Skeletal muscle satellite cell (primary cell): Measurements from ENCODE around the gene LAYN.
A peak's percentile ranks its signal among the peaks of the same experiment; 100 is the strongest.

Experiments
- H3K27me3 ChIP-seq: 2 replicates; pipeline ENCODE4 v1.7.0; 2013; ENCODE audit warnings: low read length; ENCODE audit not compliant: control insufficient read depth, insufficient read depth
- H3K36me3 ChIP-seq: 2 replicates; pipeline ENCODE4 v1.7.0; 2013; ENCODE audit warnings: mild to moderate bottlenecking, control low read depth, low read length; ENCODE audit not compliant: insufficient read depth
- H3K4me1 ChIP-seq: 2 replicates; pipeline ENCODE4 v1.7.0; 2013; ENCODE audit warnings: low read length; ENCODE audit not compliant: control insufficient read depth, insufficient read depth
- H3K4me2 ChIP-seq: 2 replicates; pipeline ENCODE4 v1.7.0; 2013; ENCODE audit warnings: mild to moderate bottlenecking, low read length
- H3K4me3 ChIP-seq: 2 replicates; pipeline ENCODE4 v1.7.0; 2013; ENCODE audit warnings: low read length
- H3K9ac ChIP-seq: 2 replicates; pipeline ENCODE4 v1.7.0; 2013; ENCODE audit warnings: mild to moderate bottlenecking, low read depth, low read length, moderate library complexity
- H3K9me3 ChIP-seq: replicated peaks from 2 replicates; pipeline ENCODE4 v1.7.0; 2013; ENCODE audit warnings: mild to moderate bottlenecking, control low read depth, low read length

Gene LAYN

DNA sequence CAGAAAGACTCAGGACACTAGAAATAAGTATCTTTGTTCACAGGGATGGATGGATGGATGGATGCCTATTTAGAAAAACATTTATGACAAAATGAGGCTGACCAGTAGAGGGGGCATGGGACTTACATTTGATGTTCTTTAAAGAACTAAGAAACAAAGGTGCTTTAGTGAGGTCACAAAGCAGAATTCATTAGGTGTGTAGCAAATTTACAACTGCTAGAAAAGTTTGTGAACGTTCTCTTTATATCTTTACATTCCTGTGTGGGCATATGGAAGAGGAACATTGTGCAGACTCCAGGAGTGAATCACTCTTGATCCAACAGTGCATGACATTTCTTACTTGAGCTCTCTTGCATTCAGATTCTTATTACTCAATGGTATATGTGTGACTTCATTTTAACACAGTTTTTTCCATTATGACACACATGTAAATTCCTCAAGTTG lies 45.9 kb downstream of the LAYN start:
- Histone ChIP-seq H3K36me3 (no peaks in the 10 kb centered on the region), H3K9ac (no peak overlapping the region), H3K4me2 (no peak overlapping the region), H3K4me1 (peaks cover 5% of the 10 kb centered on the region), H3K4me3 (no peak overlapping the region), H3K9me3 (no peaks in the 10 kb centered on the region), H3K27me3 (no peaks in the 10 kb centered on the region)

DNA sequence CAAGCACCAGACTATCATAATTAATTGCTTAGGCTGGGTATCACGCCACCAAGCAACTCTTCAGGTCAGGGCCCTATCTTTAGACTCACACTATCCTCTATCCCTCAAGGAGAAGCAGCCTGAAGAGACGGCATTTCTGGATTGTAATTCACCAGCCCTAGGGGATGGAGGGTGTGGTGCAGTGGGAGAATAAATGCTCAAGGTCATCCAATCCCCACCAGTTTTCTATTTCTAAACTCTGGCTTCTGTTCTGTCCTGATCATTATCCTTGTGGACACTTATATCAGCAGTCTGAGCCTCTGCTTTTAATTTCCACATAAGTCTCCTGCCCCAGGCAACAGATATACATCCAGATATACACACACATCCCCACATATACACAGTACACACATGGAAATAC lies 48.6 kb downstream of the LAYN start:
- Histone ChIP-seq H3K36me3 (no peaks in the 10 kb centered on the region), H3K4me2 (no peak overlapping the region), H3K9ac (no peak overlapping the region), H3K4me1 (peaks cover 5% of the 10 kb centered on the region), H3K27me3 (no peaks in the 10 kb centered on the region), H3K9me3 (no peaks in the 10 kb centered on the region), H3K4me3 (no peak overlapping the region)

DNA sequence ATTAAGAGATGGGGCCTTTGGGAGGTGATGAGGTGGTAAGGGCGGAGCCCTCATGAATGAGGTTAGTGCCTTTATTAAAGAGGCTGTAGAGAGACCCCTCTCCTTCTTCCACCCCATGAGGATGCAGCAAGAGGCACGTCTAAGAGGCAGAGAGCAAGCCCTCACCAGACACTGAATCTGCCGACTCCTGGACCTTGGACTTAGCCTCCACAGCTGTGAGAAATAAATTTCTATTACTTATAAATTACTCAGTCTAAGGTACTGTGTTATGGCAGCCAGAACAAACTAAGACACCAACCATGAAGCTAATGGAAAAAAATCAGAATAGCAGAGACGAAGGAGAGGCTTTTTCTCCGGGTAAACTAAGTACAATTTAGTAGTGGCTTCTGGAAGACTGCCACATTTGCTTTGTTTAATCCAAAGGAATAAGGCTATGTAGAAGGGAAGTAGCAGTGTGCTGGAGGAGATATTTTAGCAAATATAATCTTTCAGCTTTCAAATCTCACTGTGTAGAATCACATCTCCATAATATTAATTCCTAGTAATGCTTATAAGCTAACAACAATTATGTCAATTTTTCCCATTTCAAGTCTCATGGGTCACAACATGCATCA lies 49.5 kb downstream of the LAYN start:
- Histone ChIP-seq H3K4me3 (no peak overlapping the region), H3K27me3 (no peaks in the 10 kb centered on the region), H3K9ac (no peak overlapping the region), H3K4me1 (peaks cover 5% of the 10 kb centered on the region), H3K36me3 (no peaks in the 10 kb centered on the region), H3K9me3 (no peaks in the 10 kb centered on the region), H3K4me2 (no peak overlapping the region)

DNA sequence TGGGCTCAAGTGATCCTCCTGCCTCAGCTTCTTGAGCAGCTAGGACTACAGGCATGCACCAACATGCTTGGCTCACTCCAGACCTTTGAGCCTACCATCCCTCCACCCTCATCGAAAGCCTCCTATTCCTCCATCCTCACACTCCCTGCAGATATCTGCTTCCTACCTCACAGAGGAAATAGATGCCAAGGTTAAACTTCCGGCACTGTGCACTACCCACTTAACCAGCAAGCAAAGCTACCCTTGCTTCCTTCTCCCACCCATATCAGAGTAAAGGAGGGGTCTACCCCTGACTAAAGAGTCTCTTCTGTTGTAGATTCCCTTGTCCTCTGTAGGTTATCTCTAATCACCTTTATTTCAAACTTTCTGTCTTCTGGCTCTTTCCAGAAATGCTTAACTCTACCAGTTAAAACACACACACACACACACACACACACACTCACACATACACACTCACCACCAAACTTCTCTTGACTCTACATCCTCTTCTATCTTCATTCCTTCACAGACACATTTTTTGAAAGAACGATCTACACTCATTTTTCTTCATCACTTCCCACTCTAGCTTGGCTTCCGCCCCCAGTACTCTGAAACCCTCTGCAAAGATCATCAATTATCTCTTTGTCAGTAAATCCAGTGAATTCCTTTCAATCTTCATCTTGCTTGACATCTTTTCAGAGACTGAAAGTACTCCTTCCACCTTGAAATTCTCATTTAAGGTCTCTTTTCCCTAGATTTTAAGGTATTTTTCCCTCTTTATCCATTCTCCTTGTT lies 50.9 kb downstream of the LAYN start:
- Histone ChIP-seq H3K4me3 (no peak overlapping the region), H3K9me3 (no peaks in the 10 kb centered on the region), H3K36me3 (no peaks in the 10 kb centered on the region), H3K4me2 (no peak overlapping the region), H3K4me1 (no peaks in the 10 kb centered on the region), H3K9ac (no peak overlapping the region), H3K27me3 (no peaks in the 10 kb centered on the region)

DNA sequence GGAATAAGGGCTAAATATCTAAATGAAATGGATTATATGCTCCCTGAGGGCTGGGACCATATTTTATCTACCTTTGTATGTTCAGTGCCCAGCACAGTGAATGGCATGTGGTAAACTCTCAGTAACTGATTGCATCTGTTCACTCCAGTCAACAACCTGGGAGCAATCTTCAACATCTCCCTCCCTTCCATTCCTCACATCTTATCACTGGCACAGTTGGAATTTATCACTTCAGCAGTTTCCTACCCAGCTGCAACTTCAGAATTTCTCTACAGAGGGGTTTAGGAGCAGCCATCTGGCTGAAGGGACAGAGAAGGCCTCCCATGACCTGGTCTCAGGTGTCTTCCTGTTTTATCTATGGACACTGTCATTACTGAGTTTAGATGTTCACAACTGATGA lies 52.0 kb downstream of the LAYN start:
- Histone ChIP-seq H3K36me3 (no peaks in the 10 kb centered on the region), H3K4me1 (peaks cover 2% of the 10 kb centered on the region), H3K9me3 (no peaks in the 10 kb centered on the region), H3K4me3 (no peak overlapping the region), H3K4me2 (no peak overlapping the region), H3K9ac (no peak overlapping the region), H3K27me3 (no peaks in the 10 kb centered on the region)

DNA sequence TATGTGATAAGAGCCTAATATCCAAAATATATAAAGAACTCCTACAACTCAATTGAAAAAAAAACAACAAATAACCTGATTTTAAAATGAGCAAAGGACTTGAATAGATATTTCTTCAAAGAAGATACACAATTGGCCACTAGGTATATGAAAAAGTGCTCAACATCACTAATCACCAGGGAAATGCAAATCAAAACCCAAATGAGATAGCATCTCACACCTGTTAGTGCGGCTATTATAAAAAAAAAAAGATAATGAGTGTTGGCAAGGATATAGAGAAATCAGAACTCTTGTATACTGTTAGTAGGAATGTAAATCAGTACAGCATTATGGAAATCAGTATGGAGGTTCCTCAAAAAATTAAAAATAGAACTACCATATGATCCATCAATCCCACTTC lies 55.8 kb downstream of the LAYN start:
- no peaks in the 10 kb centered on the region for H3K27me3 ChIP-seq
- no peaks in the 10 kb centered on the region for H3K36me3 ChIP-seq
- no peak overlapping the region for H3K4me2 ChIP-seq
- H3K9ac ChIP-seq: no peak overlapping the region
- no peak overlapping the region for H3K4me3 ChIP-seq
- H3K9me3 ChIP-seq: no peaks in the 10 kb centered on the region
- H3K4me1 ChIP-seq: peaks cover 15% of the 10 kb centered on the region

DNA sequence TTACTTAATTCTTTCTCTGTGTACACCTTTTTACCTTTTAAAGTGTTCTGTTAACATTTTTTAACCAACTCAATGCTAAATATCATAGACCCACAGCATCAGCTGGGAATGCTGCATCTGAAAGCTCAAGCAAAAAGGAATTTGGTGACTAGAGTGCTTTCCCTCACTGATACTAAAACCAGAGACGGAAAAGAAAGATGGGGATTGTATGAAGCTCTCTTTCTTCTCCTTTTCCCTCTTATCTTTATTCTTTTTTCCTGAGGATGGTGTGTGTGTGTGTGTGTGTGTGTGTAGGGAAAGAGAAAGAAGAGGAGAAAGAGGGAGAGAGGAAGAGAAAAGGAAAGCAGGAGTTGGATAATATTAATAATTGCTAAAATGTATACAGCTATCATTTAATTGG lies 57.6 kb downstream of the LAYN start:
- Histone ChIP-seq H3K27me3 (no peaks in the 10 kb centered on the region), H3K4me1 (peaks cover 21% of the 10 kb centered on the region), H3K4me2 (peak overlapping the region; percentile 1), H3K4me3 (no peak overlapping the region), H3K9ac (no peak overlapping the region), H3K36me3 (no peaks in the 10 kb centered on the region), H3K9me3 (no peaks in the 10 kb centered on the region)

DNA sequence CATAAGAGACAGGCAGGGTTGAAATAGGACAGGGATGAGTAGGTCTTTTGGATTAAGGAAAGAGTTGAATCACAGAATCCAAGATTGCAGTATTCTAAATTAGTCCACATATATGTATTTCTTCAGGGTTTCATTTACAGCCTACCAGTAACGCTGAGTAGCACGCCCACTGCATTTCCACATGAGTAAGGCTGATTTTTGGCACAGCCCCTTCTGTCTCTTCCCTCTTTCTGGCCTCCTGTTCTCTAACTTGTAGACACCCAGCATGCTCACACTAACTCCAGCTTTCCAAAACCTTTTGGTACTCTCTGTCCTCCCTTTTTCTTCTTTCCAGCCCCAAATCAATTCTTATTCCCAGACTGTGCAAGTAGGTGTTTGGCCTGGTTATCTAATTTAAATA lies 58.0 kb downstream of the LAYN start:
- Histone ChIP-seq H3K9ac (no peak overlapping the region), H3K4me2 (peak overlapping the region; percentile 1), H3K4me1 (peaks cover 22% of the 10 kb centered on the region), H3K36me3 (no peaks in the 10 kb centered on the region), H3K9me3 (no peaks in the 10 kb centered on the region), H3K4me3 (no peak overlapping the region), H3K27me3 (no peaks in the 10 kb centered on the region)

DNA sequence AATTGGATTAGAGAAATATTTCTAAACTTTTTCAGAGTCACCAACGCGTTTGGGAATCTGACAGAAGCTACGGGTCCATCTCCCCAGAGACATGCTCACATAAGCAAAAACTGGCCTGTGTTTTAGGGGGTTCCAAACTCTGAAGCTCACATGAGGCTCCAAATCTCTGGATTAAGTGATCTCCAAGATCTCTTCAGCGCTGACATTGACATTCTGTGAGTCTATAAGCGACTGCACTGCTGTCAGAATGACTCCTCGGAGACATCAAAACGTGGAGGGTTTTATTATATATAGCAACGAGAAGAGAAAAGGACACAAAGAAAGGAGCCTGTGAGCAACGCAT lies 61.1 kb downstream of the LAYN start:
- H3K4me2 ChIP-seq: peak overlapping the region; percentile 82
- H3K9ac ChIP-seq: peak overlapping the region; percentile 66
- H3K9me3 ChIP-seq: no peaks in the 10 kb centered on the region
- H3K4me1 ChIP-seq: peaks cover 32% of the 10 kb centered on the region
- H3K27me3 ChIP-seq: no peaks in the 10 kb centered on the region
- H3K4me3 ChIP-seq: peak overlapping the region; percentile 63
- H3K36me3 ChIP-seq: no peaks in the 10 kb centered on the region

DNA sequence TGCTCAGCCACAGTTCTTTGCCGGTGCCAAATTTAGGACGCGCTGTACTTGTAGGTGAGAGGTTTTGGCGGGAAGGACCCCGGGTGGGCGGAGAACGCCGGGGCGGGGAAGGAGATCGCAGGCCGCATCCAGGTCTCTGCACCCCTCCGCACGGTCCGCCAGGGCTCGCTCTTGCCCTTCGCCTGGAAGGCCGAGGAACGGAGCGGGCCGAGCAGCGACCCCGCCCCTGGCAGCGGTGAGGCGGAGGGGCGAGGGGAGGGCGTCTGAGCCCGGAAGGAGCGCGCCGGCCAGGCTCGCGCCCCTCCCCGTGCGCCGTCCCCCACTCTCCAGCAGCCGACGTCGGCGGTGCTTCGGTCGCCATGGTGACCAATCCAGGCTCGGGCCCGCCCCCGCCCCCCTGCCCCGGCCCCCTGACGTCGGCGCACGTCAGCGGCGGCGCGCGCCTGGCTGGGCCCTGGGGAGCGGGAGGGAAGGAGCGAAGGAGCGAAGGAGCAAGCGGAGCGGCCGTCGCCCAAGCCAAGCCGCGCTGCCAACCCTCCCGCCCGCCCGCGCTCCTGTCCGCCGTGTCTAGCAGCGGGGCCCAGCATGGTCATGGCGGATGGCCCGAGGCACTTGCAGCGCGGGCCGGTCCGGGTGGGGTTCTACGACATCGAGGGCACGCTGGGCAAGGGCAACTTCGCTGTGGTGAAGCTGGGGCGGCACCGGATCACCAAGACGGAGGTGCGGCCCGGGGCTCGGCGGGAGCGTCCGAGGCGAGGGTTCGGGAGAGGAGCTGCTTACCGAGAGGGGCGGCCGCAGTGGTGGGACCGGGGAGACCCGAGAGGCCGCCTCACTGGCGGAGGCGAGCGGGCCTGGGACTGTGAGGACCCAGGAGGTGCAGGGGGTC lies 61.7 kb downstream of the LAYN start, which contains the start of gene SIK2:
Gene SIK2 (plus strand): TSS at position 471 of the 886 bp plus-strand sequence. CDS start 115 bp downstream, at position 586.
- no peaks in the 10 kb centered on the region for H3K36me3 ChIP-seq
- H3K4me3 ChIP-seq: peak within 1 kb of the TSS; percentile 88
- no peaks in the 10 kb centered on the region for H3K9me3 ChIP-seq
- peak within 1 kb of the TSS; percentile 97 for H3K9ac ChIP-seq
- H3K4me2 ChIP-seq: peak within 1 kb of the TSS; percentile 90
- peaks cover 37% of the 10 kb centered on the region for H3K4me1 ChIP-seq
- no peaks in the 10 kb centered on the region for H3K27me3 ChIP-seq

DNA sequence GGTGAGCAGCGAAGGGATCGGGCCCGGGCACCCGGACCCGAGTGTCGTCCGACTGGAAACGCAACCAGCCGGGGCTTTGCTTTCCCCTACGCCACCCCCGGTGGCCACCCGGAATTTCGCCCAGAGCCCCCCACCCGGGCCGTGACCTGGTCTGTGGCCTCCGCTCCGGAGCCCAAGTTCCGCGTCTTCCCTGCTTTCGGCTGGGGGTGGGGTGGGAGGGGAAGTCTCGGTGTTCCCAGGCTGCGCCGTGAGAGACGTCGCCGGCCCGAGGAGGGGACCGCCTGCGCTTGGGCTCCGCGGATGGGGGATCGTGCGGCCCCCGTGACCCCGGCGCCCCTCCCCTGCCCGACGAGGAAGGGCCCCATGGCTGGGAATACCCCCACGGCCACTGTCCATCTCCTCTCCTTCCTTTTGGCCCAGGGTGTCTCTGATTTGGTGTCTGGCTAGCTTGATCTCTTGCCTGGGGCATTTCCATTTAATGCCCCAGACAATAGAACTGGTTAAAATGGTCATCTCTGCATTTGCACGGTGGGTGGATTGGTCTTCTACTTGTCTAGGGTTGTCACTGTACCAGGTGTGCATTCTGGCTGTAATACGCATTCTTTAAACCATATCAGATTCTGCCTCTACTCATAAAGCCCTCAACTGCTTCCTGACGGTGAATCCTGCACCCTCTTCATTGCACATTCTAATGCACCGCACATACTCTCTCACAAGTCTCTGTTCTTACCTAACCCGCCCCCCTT lies 62.5 kb downstream of the LAYN start:
- no peaks in the 10 kb centered on the region for H3K36me3 ChIP-seq
- H3K9me3 ChIP-seq: no peaks in the 10 kb centered on the region
- peak overlapping the region; percentile 88 for H3K4me3 ChIP-seq
- peak overlapping the region; percentile 97 for H3K9ac ChIP-seq
- peak overlapping the region; percentile 90 for H3K4me2 ChIP-seq
- no peaks in the 10 kb centered on the region for H3K27me3 ChIP-seq
- peaks cover 30% of the 10 kb centered on the region for H3K4me1 ChIP-seq
